Motor neuron (in vitro differentiated cells): Measurements from ENCODE around the gene PPP2R2C. TPM values are rescaled to one million over a fixed set of nuclear protein-coding genes. Genes with fewer than 3 reads are reported as not detected.

Experiments
- ATAC-seq, 8 experiments: fragments of 200-7000 bp; cut with Tn5 transposase; replicated peaks in 6 of 8; 2 replicates each; pipeline ENCODE4 v1.8.0; 2021; ENCODE audit warnings: mild to moderate bottlenecking in 8 of 8, moderate library complexity in 8 of 8
- H3K27ac ChIP-seq, 2 donors: fragments of 250-450 bp; sonication (Bioruptor Pico); 2 replicates each; pipeline ENCODE4 v1.9.0; 2021; ENCODE audit warnings: antibody characterized with exemption in 2 of 2, mild to moderate bottlenecking in 2 of 2, moderate library complexity in 1 of 2
- H3K4me1 ChIP-seq, 2 donors: fragments of 250-450 bp; sonication (Bioruptor Pico); replicated peaks in 1 of 2; 2 replicates each; pipeline ENCODE4 v1.6.1; 2021; ENCODE audit warnings: antibody characterized with exemption in 2 of 2, mild to moderate bottlenecking in 2 of 2, moderate library complexity in 1 of 2
- H3K4me3 ChIP-seq, 5 donors: fragments of 250-450 bp; sonication (Bioruptor Pico); 2 replicates each; pipeline ENCODE4 v1.9.0; 2021; ENCODE audit warnings: antibody characterized with exemption in 5 of 5, mild to moderate bottlenecking in 5 of 5, moderate library complexity in 4 of 5
- WGBS, 10 experiments: fragments of 450-650 bp; shearing (Covaris generic); methylation state at CpG; one replicate each; pipeline ENCODE4 v1.0.0; 2022; 5-methylcytosine and 5-hydroxymethylcytosine counted together
- in situ Hi-C, 9 experiments: fragments of 400-800 bp; cut with MboI; loops; one replicate each; pipeline ENCODE4 v1.15.0; 2021; ENCODE audit warnings: low sequenced_read_pairs in 9 of 9, low pct_unique_long_range_greater_than_20kb in 2 of 9; ENCODE audit not compliant: unreplicated experiment in 9 of 9
- total RNA-seq, 8 experiments: library from RNA; unstranded; fragments of 300-600 nt; gene quantifications; 2 replicates each; pipeline versions ENCODE4 v1.2.3 to v1.2.4, GENCODE V29; 2022

The PPP2R2C gene
- total RNA-seq, 8 experiments from 2014 or later: 0.24 to 32.4 (median 4.9) TPM

DNA sequence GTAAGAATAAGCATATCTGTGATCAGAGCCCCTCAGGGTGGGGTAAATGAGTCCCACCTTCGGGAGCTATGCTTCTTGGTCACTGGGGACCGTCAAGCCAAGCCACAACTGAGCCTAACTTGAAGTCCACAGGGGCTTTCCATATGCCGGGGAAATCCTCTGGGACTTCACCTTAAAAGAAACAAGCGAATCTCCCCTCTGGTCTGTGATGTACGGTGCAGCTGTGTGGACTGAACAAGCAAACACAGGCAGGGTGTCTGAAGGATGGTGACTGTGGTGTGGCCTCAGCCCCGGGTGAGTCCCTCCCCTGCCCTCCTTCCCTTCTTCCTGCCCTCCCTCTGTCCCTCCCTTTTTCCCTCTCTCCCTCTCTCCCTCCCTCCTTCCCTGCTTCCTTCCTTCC is 29.7 kb upstream of the PPP2R2C start:
- Histone ChIP-seq H3K27ac (no peak overlapping the region), H3K4me1 (peaks cover 0 to 6% of the 10 kb centered on the region in 2 donors), H3K4me3 (no peak overlapping the region)
- ATAC-seq: no peak
- 17% methylated on average over 1 of the region's 6 CpGs; no CpG with 5 or more reads in 9 of the 10 experiments for WGBS, 10 experiments
- in situ Hi-C loops: no loop called here

DNA sequence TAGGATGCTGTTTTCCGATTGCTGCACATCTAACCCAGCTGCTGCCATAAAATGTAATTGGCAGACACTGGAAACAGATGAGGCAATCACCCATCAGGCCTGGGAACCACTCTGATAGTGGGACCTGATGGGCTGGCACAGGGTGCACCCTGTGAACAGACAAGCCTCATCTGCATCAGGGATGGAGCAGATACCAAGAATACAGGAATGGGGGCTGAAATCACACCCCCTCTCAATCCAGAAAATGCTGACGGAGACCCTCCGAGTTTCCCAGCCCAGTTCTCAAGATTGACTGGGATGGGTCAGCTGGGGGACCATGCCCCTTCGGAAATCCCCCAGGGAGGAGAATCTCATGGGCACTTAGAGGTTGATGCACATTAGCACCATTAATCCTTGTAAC is 28.8 kb upstream of the PPP2R2C start:
- no peak for ATAC-seq
- H3K4me3 ChIP-seq: no peak overlapping the region
- H3K4me1 ChIP-seq: peaks cover 0 to 6% of the 10 kb centered on the region in 2 donors
- 0 to 85% (median 55%) methylated on average over 1 to 4 of the region's 4 CpGs; no CpG with 5 or more reads in 4 of the 10 experiments for WGBS, 10 experiments
- no peak overlapping the region for H3K27ac ChIP-seq
- in situ Hi-C loops: no loop called here

DNA sequence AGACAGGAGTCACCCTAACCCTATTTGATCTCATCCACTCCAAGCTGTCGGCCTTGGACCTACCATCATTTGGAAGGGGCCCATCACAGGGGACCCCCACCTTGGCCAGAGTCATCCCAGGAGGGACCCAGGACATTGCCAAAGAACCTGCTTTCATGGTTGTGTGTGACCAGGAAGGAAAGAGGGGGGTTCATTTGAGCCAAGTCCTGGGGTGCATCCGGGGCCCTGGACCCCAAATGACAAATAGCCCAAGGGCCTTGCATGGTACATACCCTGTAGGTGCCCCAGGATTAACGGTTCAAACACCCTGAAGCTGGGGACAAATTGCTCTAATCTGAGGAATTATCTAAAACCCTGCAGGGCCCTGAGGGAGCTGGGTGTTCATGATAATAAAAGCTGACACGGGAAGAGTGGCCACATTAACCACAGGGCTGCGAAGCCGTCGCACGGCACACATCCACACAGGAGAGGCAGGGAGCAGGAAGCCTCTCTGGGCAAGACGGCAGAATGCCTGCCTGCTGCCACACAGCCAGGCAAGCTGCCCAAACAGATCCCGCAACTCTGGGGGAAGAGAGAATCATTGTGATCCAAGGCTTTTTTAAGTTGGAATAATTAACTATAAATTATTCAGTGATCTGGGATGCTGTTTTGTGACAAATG is 28.2 kb upstream of the PPP2R2C start:
- peak in 1 of 8 experiments; percentile 43 for ATAC-seq
- H3K4me3 ChIP-seq: no peak overlapping the region
- H3K27ac ChIP-seq: no peak overlapping the region
- in situ Hi-C loops: no loop called here
- peaks cover 0 to 6% of the 10 kb centered on the region in 2 donors for H3K4me1 ChIP-seq
- WGBS, 10 experiments: 18 to 83% (median 76%) methylated on average over 1 to 9 of the region's 10 CpGs; no CpG with 5 or more reads in 2 of the 10 experiments

DNA sequence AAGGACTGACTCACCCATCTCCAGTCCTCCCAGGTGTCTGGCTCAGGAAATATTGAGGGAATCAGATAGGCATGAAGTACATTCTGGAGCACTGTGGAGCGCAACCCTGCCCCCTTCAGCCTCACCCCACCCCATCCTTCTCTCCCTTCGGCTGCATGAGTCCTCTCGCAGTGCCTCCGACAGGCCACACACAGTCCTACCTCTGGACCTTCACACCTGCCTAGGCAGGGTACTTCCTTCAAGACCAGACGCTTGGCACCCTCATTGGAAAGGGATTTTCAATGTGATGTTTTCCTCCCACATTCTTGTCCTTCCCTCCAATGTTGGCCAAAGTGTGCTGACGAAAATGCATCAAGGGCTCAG is 26.8 kb upstream of the PPP2R2C start:
- no peak for ATAC-seq
- WGBS, 10 experiments: 60 to 100% (median 86%) methylated on average over 1 of the region's 6 CpGs; no CpG with 5 or more reads in 6 of the 10 experiments
- in situ Hi-C loops: no loop called here
- peaks cover 8 to 18% of the 10 kb centered on the region in 2 donors for H3K4me1 ChIP-seq
- no peak overlapping the region for H3K27ac ChIP-seq
- H3K4me3 ChIP-seq: no peak overlapping the region

DNA sequence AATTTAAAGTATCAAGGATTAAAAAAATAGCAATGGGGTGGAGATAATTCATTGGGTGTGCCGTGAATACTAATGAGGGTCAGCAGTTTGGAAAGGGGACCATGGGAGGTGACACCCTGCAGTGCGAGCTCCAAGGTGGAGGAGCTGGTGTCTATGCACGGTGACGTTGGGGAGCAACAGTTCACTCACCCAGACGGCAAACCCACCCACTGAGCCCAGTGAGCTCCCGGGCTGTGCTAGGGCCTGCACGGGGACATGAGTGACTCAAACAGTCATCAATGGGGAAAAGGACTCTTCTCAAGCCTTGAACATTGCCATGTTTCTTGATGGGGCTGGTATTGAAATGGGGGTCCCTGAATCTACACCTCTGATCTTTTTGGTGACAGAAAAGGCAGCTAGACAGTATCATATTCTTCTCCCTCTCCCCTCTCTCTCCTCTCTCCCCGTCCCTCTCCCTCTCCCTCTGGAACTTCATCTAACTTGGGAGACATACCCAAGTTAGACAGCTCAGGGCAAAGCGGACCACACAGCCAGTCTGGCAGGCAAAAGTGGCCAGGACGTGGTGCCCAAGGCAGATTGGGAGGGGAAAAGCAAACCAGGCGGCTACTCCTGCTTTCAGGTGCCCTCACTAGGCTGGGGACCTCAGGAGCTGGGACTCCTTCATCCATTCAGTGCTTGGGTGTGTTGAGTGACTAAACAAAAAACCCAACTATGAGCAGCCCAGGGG is 26.3 kb upstream of the PPP2R2C start:
- Histone ChIP-seq H3K27ac (no peak overlapping the region), H3K4me1 (peaks cover 13 to 23% of the 10 kb centered on the region in 2 donors), H3K4me3 (no peak overlapping the region)
- 10 to 90% (median 55%) methylated on average over 2 to 9 of the region's 11 CpGs; no CpG with 5 or more reads in 2 of the 10 experiments for WGBS, 10 experiments
- no peak for ATAC-seq
- in situ Hi-C loops: no loop called here

DNA sequence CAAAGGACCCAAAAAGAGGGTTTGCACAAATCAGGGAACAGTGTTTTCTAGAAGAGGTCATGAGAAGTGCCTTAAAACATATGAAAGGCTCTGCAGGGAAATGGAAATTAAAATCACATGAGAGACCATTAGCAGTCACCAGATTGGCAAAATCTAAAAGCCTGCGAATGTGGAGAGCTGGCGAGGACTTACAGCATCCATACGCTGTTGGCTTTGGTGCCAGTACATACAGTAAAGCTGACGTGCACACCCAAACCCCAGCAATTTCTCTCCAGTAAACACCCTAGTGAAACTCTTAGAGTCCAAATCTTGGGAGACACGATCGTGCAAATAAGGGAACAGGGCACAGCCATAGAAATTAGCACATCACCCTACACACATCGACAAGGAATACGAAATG is 25.4 kb upstream of the PPP2R2C start:
- Histone ChIP-seq H3K27ac (no peak overlapping the region), H3K4me3 (no peak overlapping the region), H3K4me1 (peaks cover 22 to 30% of the 10 kb centered on the region in 2 donors)
- 35 to 100% (median 84%) methylated on average over 3 to 8 of the region's 8 CpGs for WGBS, 10 experiments
- ATAC-seq: no peak
- in situ Hi-C loops: no loop called here

DNA sequence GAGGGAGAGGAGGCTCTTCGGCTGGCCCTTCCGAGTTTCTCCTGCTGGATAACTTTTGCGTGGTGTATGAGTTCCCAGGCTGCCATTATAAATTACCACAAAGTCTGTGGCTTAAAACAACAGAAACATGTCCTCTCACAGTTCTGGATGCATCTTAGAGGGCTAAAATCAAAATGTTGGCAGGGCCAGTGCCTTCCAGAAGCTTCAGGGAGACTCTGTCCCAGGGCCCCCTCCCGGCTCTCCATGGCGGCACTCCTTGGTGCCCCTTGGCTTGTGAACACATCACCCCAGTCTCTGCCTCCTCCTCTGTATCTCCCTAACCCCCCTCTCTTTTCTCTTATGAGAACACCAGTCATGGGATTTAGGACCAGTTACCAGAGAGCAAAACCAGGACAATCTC is 23.3 kb upstream of the PPP2R2C start:
- 40 to 100% (median 80%) methylated on average over 1 to 5 of the region's 5 CpGs; no CpG with 5 or more reads in 3 of the 10 experiments for WGBS, 10 experiments
- H3K4me1 ChIP-seq: peaks cover 28 to 35% of the 10 kb centered on the region in 2 donors
- in situ Hi-C loops: no loop called here
- H3K27ac ChIP-seq: no peak overlapping the region
- no peak overlapping the region for H3K4me3 ChIP-seq
- ATAC-seq: no peak

DNA sequence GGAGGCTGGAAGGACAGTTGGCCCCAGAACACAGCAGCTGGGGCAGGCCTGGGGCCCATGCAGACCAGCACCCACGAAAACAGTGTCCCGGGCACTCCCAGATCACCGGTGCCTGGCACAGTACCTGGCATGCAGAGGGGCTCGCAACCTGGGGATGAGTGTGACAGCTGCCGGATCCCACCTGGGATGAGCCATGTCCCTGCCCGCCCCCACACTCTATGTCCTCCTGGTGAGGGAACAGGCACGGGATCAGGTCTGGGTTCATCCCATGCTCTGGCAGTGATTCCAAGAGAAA is 22.8 kb upstream of the PPP2R2C start:
- ATAC-seq: no peak
- in situ Hi-C loops: no loop called here
- Histone ChIP-seq H3K27ac (no peak overlapping the region), H3K4me1 (peaks cover 28 to 32% of the 10 kb centered on the region in 2 donors), H3K4me3 (no peak overlapping the region)
- WGBS, 10 experiments: 17 to 100% (median 80%) methylated on average over 1 to 6 of the region's 7 CpGs; no CpG with 5 or more reads in 4 of the 10 experiments

DNA sequence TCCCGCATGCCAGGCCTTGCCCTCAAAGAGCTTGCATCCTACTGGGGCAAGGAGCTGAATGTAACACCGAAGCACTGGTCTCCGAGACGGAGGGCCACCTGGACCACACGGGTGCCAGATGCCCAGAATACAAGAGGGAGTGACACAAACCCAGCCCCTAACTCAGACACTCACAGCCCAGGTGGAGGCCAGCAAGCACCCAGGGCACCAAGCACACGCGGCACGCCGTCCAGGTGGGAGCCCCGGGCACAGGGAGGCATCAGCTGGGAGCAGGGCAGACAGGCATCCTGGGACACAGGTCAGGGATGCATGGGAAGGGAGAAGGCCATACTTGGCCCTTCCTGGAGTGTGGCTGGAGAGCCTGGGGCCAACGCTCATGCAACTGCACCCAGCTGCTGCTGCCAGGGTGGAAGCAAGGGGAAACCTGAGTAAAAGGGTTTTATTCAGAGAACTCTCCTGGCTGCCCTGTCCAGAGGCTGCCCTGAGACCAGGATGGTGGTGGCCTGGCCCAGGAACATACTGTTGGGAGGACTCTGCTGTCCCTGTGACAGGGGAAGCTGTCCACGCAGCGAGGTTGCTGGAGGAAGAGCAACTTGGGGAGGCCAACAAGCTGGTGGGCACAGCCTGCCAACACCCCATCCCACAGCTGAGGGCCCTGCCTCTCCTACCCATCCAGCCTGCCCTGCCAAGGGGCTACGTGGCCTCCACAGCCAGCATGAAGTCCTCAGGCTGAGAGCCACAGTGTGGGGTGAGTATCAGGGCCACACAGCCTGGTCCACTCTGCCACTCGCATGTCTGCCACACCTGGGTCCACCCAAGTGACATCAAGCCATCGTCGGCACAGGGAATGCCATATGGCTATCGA is 22.2 kb upstream of the PPP2R2C start:
- ATAC-seq: no peak
- Histone ChIP-seq H3K4me1 (peaks cover 28 to 35% of the 10 kb centered on the region in 2 donors), H3K27ac (peak overlapping the region; percentile 61 to 73), H3K4me3 (no peak overlapping the region)
- 40 to 100% (median 67%) methylated on average over 1 to 7 of the region's 18 CpGs; no CpG with 5 or more reads in 4 of the 10 experiments for WGBS, 10 experiments
- in situ Hi-C loops: no loop called here

DNA sequence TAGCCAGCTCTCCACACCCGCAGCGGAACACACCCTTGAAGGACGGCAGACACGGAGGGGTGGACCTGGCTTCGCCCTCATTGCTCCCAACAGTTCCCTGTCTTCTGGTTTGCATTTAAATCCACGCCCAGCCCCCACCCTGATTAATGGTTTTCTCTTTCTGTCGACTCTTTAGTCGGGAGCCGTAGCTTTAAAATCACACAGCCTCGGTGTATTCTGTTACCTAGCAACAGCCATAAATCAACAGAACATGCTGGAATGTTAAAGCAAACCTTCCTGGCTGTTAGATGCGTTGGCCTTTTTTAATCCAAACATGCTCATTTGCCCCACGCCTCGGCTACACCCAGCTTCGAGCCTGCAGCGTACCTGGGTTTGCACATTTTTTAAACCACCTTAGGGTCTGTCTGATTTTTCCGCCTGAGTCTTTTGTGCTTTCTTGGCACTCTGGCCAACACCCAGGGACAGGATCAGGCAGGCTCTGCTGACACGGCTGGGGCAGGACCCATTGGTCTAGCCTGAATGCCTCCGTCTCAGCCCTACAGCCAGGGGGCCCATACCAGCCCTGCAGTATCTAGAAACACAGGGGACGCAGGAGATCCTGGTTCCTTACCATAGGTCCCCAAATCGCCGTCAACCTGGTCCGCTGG is 21.4 kb upstream of the PPP2R2C start:
- peak overlapping the region in 1 of 5 donors; percentile 7 for H3K4me3 ChIP-seq
- 0 to 31% (median 2%) methylated on average over 1 to 13 of the region's 22 CpGs for WGBS, 10 experiments
- peak; percentile 89 to 92 (median 90) for ATAC-seq
- peak overlapping the region; percentile 61 to 73 for H3K27ac ChIP-seq
- peaks cover 28 to 35% of the 10 kb centered on the region in 2 donors for H3K4me1 ChIP-seq
- in situ Hi-C loops: no loop called here

DNA sequence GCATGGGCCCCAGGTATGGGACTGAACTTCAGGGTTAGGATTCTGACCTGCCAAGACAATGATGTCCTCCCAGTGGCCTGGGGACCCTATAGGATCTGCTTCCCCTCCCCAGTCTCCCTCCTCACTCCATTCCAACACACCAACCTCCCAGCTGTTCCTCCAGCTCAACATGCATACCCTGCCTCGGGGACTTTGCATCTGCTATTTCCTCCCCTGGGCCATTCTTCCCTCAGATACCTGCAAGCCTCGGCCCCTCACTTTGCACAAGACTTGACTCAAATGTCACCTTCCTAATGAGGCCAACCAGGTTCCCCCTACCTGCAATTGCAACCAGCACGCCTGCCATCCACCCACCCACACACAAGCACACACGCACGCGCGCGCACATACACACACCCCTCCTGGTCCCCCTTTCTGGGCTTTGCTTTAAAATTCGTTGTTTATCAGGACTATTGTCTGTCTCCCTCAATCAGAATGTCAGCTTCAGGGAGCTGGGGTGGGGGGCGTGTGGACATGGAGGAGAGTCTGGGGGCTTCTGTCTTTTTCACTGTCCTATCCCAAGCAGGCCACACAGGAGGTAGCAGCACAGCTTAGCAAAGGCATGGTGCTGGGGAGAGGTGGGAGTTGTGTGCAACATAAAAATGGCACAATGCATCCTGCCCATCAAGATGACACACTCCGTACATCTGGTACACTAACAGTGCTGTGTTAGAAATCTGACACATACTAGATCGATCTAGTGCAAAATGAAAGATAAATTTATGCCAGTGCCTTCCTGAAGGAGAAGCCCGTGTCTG is 20.6 kb upstream of the PPP2R2C start:
- no peak for ATAC-seq
- Histone ChIP-seq H3K4me1 (peaks cover 28 to 35% of the 10 kb centered on the region in 2 donors), H3K4me3 (peak overlapping the region in 1 of 5 donors; percentile 7), H3K27ac (peak overlapping the region; percentile 61 to 73)
- 0 to 60% (median 47%) methylated on average over 1 to 8 of the region's 13 CpGs; no CpG with 5 or more reads in 3 of the 10 experiments for WGBS, 10 experiments
- in situ Hi-C loops: no loop called here

DNA sequence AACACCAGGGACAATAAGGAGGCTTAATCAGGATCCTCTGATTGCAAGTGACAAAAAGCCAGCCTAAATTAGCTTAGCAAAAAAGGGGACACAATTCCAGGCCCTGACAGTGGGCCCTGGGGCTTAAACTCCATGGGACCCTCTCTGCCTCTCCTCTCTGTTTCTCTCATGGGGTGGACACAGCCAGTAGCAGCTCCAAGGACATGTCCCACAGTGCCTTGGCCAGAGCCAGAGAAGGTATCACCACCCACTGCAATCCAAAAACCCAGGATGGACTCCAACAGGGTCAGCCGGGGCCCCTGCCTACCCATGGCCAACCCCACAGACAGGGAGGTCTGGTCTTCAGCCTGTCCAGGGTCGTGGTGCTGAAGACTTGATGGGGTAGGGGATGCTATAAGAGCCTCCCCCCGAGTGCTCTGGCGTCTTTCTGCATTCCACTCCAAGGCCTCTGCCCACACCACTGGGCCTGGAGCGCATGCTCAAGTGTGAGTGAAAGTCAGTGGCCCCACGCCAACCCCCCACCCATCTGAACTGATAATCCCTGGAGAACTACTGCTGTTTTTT is 19.7 kb upstream of the PPP2R2C start:
- Histone ChIP-seq H3K4me1 (peaks cover 28 to 35% of the 10 kb centered on the region in 2 donors), H3K4me3 (no peak overlapping the region), H3K27ac (peak overlapping the region in 1 of 2 donors; percentile 73)
- WGBS, 10 experiments: 0 to 100% (median 83%) methylated on average over 1 to 4 of the region's 6 CpGs; no CpG with 5 or more reads in 6 of the 10 experiments
- ATAC-seq: no peak
- in situ Hi-C loops: no loop called here
